ENCODE data around the gene SMOC2. TPM values are rescaled to one million over a fixed set of nuclear protein-coding genes. Genes with fewer than 3 reads are reported as not detected.

SMOC2 gene
- total RNA-seq, 3 donors from 2014 or later (not counting 1 experiment from before 2014, with no cell fraction given): not detected

DNA sequence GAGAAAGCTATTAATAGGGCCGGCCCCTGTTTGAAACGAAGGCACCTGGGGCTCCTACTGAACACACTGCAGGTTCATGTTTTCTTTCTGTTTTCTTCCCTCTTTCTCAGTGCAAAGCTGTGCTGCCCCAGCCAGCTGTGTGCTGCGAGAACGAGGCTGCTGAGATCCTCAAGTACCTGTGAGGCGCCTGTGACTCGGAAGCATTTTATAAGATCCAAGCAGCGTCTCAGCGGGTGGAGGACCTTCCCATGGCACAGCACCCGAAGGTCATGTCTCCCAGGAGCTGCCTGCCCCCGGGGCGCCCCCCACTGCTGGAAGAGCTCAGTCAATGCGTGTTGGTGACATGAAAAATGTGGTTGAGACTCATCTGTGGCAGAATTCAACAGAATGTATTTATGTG is 66.3 kb downstream of the SMOC2 start:
- H3K4me1 ChIP-seq (ENCODE audit: control insufficient read depth, insufficient read depth, low read length): no peaks in the 10 kb centered on the region
- no peaks in the 10 kb centered on the region for H3K36me3 ChIP-seq (ENCODE audit: control insufficient read depth, insufficient read depth, low read length)
- TF ChIP-seq, protein P1, sequence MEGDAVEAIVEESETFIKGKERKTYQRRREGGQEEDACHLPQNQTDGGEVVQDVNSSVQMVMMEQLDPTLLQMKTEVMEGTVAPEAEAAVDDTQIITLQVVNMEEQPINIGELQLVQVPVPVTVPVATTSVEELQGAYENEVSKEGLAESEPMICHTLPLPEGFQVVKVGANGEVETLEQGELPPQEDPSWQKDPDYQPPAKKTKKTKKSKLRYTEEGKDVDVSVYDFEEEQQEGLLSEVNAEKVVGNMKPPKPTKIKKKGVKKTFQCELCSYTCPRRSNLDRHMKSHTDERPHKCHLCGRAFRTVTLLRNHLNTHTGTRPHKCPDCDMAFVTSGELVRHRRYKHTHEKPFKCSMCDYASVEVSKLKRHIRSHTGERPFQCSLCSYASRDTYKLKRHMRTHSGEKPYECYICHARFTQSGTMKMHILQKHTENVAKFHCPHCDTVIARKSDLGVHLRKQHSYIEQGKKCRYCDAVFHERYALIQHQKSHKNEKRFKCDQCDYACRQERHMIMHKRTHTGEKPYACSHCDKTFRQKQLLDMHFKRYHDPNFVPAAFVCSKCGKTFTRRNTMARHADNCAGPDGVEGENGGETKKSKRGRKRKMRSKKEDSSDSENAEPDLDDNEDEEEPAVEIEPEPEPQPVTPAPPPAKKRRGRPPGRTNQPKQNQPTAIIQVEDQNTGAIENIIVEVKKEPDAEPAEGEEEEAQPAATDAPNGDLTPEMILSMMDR (IDR thresholded peaks at IDR 0.05): no peak
- no peak for ATAC-seq
- no peaks in the 10 kb centered on the region for H3K9me3 Mint-ChIP-seq
- no peaks in the 10 kb centered on the region for H3K27me3 ChIP-seq (ENCODE audit: control insufficient read depth, insufficient read depth, low read length)
- H3K27ac ChIP-seq (ENCODE audit: low read length): no peak overlapping the region
- H3K36me3 Mint-ChIP-seq: no peaks in the 10 kb centered on the region
- no peak for DNase-seq
- H3K4me3 Mint-ChIP-seq: no peak overlapping the region
- H3K27ac Mint-ChIP-seq: no peak overlapping the region
- H3K27me3 Mint-ChIP-seq (ENCODE audit: low read depth in 2 of 2): peaks cover 6 to 10% of the 10 kb centered on the region in 2 donors
- intact Hi-C loops (cut with micrococcal nuclease): no loop called here
- WGBS (ENCODE audit: insufficient coverage): 79% methylated on average over 12 of the region's 12 CpGs
- no peaks in the 10 kb centered on the region for H3K4me1 Mint-ChIP-seq
- no peaks in the 10 kb centered on the region for H3K9me3 ChIP-seq (ENCODE audit: control insufficient read depth, insufficient read depth, low read length)
- H3K4me3 ChIP-seq (ENCODE audit: low read length): no peak overlapping the region

DNA sequence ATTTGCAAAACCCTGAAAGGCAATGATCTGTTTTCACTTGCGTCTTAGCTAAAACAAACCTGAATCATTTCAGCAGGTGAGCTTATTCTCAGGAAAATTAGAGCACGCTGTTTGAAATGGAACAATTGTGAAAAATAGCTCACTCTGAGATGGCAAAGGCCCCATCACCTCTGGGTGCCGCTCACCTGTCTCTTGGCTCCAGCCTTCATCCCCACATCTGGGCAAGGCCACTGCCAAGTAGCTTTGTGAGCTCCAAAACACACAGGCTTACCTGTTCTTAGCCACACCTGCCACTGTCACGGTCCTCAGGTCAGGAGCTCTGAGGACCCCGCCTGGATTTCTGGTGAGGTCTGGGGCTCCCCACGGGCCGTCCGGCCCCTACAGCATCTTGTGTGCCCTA is 66.7 kb downstream of the SMOC2 start:
- intact Hi-C loops (cut with micrococcal nuclease): no loop called here
- ATAC-seq (no peak), DNase-seq (no peak)
- Histone ChIP-seq H3K27ac (ENCODE audit: low read length) (no peak overlapping the region), H3K9me3 (ENCODE audit: control insufficient read depth, insufficient read depth, low read length) (no peaks in the 10 kb centered on the region), H3K27me3 (ENCODE audit: control insufficient read depth, insufficient read depth, low read length) (no peaks in the 10 kb centered on the region), H3K36me3 (ENCODE audit: control insufficient read depth, insufficient read depth, low read length) (no peaks in the 10 kb centered on the region), H3K4me3 (ENCODE audit: low read length) (no peak overlapping the region), H3K4me1 (ENCODE audit: control insufficient read depth, insufficient read depth, low read length) (no peaks in the 10 kb centered on the region)
- peaks cover 6 to 9% of the 10 kb centered on the region in 2 donors for H3K27me3 Mint-ChIP-seq (ENCODE audit: low read depth in 2 of 2)
- 89% methylated on average over 8 of the region's 8 CpGs for WGBS (ENCODE audit: insufficient coverage)
- no peak overlapping the region for H3K27ac Mint-ChIP-seq
- H3K36me3 Mint-ChIP-seq: no peaks in the 10 kb centered on the region
- no peaks in the 10 kb centered on the region for H3K9me3 Mint-ChIP-seq
- TF ChIP-seq, protein P1 (IDR thresholded peaks at IDR 0.05): no peak
- no peak overlapping the region for H3K4me3 Mint-ChIP-seq
- no peaks in the 10 kb centered on the region for H3K4me1 Mint-ChIP-seq

DNA sequence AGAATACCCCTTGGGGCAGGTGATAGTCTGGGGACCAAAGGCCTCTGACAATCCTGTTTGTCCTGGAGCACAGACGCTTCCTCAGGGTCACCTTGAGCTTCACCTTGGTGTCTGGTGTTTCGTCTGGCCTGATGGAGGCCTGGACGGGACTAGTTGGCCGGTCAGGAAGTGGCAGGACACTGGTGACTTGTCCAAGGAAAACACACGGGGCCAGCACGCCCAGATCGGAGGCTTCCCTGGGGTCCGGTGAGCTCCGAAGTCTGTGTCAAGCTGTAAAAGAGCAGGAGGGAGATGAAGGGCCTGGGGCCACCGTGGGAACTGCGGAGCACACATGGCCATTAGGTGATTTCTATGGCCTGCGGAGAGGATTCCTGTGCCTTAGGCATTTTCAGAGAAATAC is 67.9 kb downstream of the SMOC2 start:
- no peak for DNase-seq
- H3K27me3 Mint-ChIP-seq (ENCODE audit: low read depth in 2 of 2): peaks cover 6 to 9% of the 10 kb centered on the region in 2 donors
- TF ChIP-seq, protein P1 (IDR thresholded peaks at IDR 0.05): no peak
- no peaks in the 10 kb centered on the region for H3K36me3 Mint-ChIP-seq
- Histone ChIP-seq H3K9me3 (ENCODE audit: control insufficient read depth, insufficient read depth, low read length) (no peaks in the 10 kb centered on the region), H3K27me3 (ENCODE audit: control insufficient read depth, insufficient read depth, low read length) (no peaks in the 10 kb centered on the region), H3K4me1 (ENCODE audit: control insufficient read depth, insufficient read depth, low read length) (no peaks in the 10 kb centered on the region), H3K27ac (ENCODE audit: low read length) (no peak overlapping the region), H3K36me3 (ENCODE audit: control insufficient read depth, insufficient read depth, low read length) (no peaks in the 10 kb centered on the region), H3K4me3 (ENCODE audit: low read length) (no peak overlapping the region)
- H3K27ac Mint-ChIP-seq: no peak overlapping the region
- intact Hi-C loops (cut with micrococcal nuclease): no loop called here
- no peak overlapping the region for H3K4me3 Mint-ChIP-seq
- no peaks in the 10 kb centered on the region for H3K4me1 Mint-ChIP-seq
- ATAC-seq: no peak
- H3K9me3 Mint-ChIP-seq: no peaks in the 10 kb centered on the region
- 83% methylated on average over 12 of the region's 12 CpGs for WGBS (ENCODE audit: insufficient coverage)

DNA sequence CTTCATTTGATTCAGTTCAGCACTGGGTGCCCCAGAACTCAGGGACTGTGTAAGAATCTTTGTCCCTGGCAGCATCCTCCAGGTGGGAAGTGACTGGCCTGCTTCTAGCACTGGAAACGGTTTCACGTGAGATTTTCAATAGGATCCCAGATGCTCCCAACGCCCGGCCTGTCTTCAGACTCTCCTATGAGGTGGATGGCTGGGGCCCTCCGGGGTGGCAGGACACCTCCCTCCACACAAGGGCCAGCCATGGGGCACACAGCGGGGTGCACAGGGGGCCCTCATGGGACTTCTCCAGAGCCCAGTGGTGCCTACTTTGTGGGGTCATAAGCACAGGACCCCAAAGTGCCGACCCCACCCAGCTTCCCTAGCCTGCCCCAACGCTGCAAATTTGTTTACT is 72.8 kb downstream of the SMOC2 start:
- Mint-ChIP-seq H3K4me3 (no peak overlapping the region), H3K36me3 (no peaks in the 10 kb centered on the region), H3K9me3 (no peaks in the 10 kb centered on the region), H3K27me3 (ENCODE audit: low read depth in 2 of 2) (peaks cover 2 to 6% of the 10 kb centered on the region in 2 donors), H3K27ac (no peak overlapping the region), H3K4me1 (no peaks in the 10 kb centered on the region)
- H3K27me3 ChIP-seq (ENCODE audit: control insufficient read depth, insufficient read depth, low read length): no peaks in the 10 kb centered on the region
- H3K4me3 ChIP-seq (ENCODE audit: low read length): no peak overlapping the region
- no peaks in the 10 kb centered on the region for H3K9me3 ChIP-seq (ENCODE audit: control insufficient read depth, insufficient read depth, low read length)
- DNase-seq (no peak), ATAC-seq (no peak)
- no peak overlapping the region for H3K27ac ChIP-seq (ENCODE audit: low read length)
- intact Hi-C loops (cut with micrococcal nuclease): no loop called here
- TF ChIP-seq, protein P1 (IDR thresholded peaks at IDR 0.05): no peak
- H3K36me3 ChIP-seq (ENCODE audit: control insufficient read depth, insufficient read depth, low read length): no peaks in the 10 kb centered on the region
- WGBS (ENCODE audit: insufficient coverage): 62% methylated on average over 8 of the region's 8 CpGs
- H3K4me1 ChIP-seq (ENCODE audit: control insufficient read depth, insufficient read depth, low read length): no peaks in the 10 kb centered on the region
